VCaP (cell line): ENCODE data around the gene ADO.

ENCODE experiments used
- H3K27ac ChIP-seq: fragments of 450-650 bp; 2 replicates; pipeline ENCODE4 v1.5.1; 2017
- TF ChIP-seq, protein P1 (sequence below): fragments of 450-650 bp; conservative IDR thresholded peaks from 2 replicates; pipeline ENCODE4 v1.5.1; 2017; ENCODE audit warnings: mild to moderate bottlenecking, moderate library complexity

Gene ADO

DNA sequence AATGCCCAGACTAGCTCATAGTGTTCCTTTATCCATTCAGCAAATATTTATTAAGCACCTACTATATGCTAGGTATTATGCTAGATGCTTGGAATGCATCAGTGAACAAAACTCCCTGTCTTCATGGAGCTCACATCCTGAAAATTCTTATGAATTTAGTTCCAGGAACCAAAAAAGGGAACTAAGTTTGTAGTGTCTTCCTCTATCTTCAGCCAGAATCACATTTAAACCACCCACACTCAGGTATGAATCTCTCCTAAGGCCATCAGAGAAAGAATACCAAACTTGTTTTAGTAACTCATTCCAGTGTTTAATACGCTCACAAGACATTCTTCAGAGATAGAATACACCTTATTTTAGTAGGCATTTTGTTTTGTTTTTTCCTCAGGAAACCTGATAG lies 21.8 kb downstream of the ADO start:
- TF ChIP-seq, protein P1, sequence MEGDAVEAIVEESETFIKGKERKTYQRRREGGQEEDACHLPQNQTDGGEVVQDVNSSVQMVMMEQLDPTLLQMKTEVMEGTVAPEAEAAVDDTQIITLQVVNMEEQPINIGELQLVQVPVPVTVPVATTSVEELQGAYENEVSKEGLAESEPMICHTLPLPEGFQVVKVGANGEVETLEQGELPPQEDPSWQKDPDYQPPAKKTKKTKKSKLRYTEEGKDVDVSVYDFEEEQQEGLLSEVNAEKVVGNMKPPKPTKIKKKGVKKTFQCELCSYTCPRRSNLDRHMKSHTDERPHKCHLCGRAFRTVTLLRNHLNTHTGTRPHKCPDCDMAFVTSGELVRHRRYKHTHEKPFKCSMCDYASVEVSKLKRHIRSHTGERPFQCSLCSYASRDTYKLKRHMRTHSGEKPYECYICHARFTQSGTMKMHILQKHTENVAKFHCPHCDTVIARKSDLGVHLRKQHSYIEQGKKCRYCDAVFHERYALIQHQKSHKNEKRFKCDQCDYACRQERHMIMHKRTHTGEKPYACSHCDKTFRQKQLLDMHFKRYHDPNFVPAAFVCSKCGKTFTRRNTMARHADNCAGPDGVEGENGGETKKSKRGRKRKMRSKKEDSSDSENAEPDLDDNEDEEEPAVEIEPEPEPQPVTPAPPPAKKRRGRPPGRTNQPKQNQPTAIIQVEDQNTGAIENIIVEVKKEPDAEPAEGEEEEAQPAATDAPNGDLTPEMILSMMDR = no peak
- no peak overlapping the region for H3K27ac ChIP-seq

DNA sequence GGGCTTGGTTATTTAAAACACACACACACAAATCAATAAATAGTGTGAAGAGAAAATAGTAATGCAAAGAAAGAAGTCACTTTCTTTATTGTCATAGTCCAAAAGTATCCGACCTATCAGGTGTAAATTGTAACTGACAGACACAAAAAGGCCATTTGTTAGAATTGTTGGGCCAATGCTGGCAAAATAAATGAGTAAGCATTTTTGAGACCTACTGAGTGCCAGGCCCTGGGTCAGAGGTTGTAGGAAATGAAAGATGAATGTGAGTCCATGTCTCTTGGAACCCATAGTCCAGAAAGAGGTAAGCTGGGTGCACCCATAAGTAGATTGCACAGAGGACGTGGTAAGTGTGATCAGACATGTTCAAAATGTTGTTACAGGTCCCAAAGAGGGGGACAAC lies 25.1 kb downstream of the ADO start:
- TF ChIP-seq, protein P1 = no peak
- no peak overlapping the region for H3K27ac ChIP-seq

DNA sequence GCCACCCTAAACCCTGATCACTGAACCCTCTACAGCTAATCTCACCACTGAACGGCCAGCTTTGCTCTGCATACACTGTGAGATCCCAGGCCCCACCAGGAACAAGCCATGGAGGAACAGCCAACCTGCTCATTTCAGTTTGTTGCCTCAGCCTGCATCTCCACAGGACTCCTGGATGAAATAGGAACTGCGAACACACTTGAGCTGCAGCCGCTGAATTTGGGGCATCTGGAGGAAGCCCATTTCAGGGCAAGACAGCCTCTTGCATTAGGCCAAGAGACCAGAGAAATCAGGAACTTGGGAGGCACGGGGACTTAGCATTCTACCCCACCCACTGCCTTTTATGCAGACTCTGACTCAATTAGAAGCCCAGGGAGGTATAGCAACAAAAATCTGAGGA lies 26.2 kb downstream of the ADO start:
- H3K27ac ChIP-seq = no peak overlapping the region
- TF ChIP-seq, protein P1 = no peak

DNA sequence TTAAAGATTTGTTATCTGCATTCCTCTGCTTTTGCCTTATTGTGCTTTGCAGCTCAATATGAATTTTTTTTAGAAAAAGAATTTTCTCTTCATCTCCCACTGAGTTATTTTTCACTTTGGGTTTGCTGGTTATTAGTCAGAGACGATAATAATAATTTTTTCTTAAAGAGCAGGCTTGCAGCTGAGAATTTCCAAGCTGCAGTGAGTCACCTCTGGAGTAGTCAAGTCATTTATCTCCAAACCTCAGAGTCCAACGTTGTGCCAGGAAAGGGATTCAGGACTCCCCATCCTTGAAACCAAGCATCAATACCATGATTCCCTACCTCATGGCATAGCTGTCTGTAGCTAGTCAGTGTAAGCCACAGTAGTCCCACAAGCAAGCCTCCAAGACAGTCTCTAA lies 26.8 kb downstream of the ADO start:
- TF ChIP-seq, protein P1 = no peak
- H3K27ac ChIP-seq = no peak overlapping the region

DNA sequence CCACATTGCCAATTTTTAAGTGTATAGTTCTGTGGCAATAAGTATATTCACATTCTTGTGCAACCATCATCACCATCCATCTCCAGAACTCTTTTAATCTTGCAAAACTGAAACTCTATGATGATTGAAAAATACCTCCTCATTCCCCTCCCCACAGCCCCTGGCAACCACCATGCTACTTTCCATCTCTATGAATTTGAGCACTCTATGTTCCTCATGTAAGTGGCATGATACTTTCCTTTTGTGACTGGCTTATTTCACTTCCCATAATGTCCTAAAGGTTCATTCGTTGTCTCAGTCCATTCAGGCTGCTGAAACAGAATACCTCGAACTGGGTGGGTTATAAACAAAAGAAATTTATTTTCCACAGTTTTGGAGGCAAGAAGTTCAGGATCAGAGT lies 35.1 kb downstream of the ADO start:
- TF ChIP-seq, protein P1 = no peak

DNA sequence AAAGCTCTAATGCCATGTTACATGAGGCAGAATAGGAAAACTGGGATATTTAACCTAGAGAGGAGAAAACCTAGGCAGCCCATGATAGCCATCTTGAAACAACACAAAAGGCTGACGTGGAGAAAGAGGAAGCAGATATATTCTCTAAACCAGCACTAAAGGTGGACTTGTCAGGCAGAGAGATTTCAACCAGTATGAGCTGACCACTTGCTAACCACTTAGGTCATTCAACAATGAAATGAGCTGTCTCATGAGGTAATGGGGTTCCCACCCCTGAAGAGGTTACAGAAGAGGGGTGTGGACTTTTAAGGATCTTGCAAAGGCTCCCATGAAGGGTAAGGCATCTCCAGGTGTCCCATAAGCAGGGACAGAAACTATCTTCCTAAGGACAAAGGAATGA lies 38.5 kb downstream of the ADO start:
- TF ChIP-seq, protein P1 = no peak
- H3K27ac ChIP-seq = no peak overlapping the region

More for the DNA sequence above, 35.1 kb downstream of the ADO start:
- H3K27ac ChIP-seq = no peak overlapping the region

DNA sequence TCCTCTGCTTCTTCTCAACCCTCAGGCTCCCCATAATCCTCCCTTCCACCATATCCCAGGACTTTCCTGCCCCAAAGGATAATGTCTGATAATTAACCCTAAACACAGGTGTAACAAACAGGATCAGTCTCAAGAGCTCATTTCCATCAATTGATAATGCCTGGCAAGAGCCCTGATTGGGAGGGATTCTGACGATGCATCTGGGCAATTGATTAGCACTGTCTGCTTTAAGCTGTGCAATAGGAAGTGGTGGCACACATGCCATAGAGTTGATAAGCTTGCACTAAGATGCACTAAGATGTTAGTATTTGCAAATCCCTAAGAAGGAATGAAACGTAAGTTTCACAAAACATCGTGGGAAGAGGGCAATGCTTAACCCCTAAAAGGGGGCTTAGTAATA lies 39.1 kb downstream of the ADO start:
- H3K27ac ChIP-seq = no peak overlapping the region
- TF ChIP-seq, protein P1 = no peak
